Activated CD8-positive, alpha-beta T cell treated with anti-CD3 and anti-CD28 coated beads for 36 hours (primary cell): Measurements from ENCODE around the gene NUB1. TPM values are rescaled to one million over a fixed set of nuclear protein-coding genes. Genes with fewer than 3 reads are reported as not detected.

Experiments
- ATAC-seq: fragments of 200-7000 bp; cut with Tn5 transposase; one replicate; pipeline ENCODE4 v1.10.0; 2021; ENCODE audit warnings: mild to moderate bottlenecking, moderate library complexity
- CTCF ChIA-PET: fragments of 350-600 bp; sonication (Branson Sonifier 250); formaldehyde crosslinking; loops from one replicate; lab custom pipeline; 2021; ENCODE audit warnings: antibody characterized with exemption; lab: Charles Lee
- POLR2A ChIA-PET: fragments of 350-600 bp; sonication (Branson Sonifier 250); formaldehyde crosslinking; loops from one replicate; lab custom pipeline; 2021; ENCODE audit warnings: antibody characterized with exemption; lab: Charles Lee
- DNase-seq: peaks from one replicate; pipeline ENCODE4 v3.0.0-alpha.2; 2020
- H3K27ac Mint-ChIP-seq: one replicate; pipeline ENCODE4 v1.8.0; 2021; ENCODE audit warnings: mild to moderate bottlenecking, mixed read lengths
- H3K27me3 Mint-ChIP-seq: one replicate; pipeline ENCODE4 v1.8.0; 2021; ENCODE audit warnings: mixed read lengths
- H3K36me3 Mint-ChIP-seq: one replicate; pipeline ENCODE4 v1.8.0; 2021; ENCODE audit warnings: low read depth, mixed read lengths
- H3K4me1 Mint-ChIP-seq: one replicate; pipeline ENCODE4 v1.8.0; 2021; ENCODE audit warnings: low read depth, mixed read lengths
- H3K4me3 Mint-ChIP-seq: one replicate; pipeline ENCODE4 v1.8.0; 2021; ENCODE audit warnings: mild to moderate bottlenecking, moderate library complexity, mixed read lengths
- H3K9me3 Mint-ChIP-seq: one replicate; pipeline ENCODE4 v1.8.0; 2021; ENCODE audit warnings: mixed read lengths
- CTCF ChIP-seq: fragments of 200-600 bp; IDR thresholded peaks from one replicate; pipeline ENCODE4 v1.8.0; 2022; ENCODE audit warnings: antibody characterized with exemption, mild to moderate bottlenecking
- intact Hi-C: fragments of 100-400 bp; cut with micrococcal nuclease; formaldehyde crosslinking; loops from one replicate; pipeline ENCODE4 v1.10.0; 2022
- total RNA-seq, 2 experiments: library from RNA; stranded (reverse); gene quantifications; one replicate each; pipeline ENCODE4 v1.2.3, GENCODE V29; 2021

Gene NUB1
- total RNA-seq, 2 experiments from 2014 or later: 41.0 to 42.5 TPM

- TF ChIP-seq CTCF: no peak
- no peaks in the 10 kb centered on the region for H3K36me3 Mint-ChIP-seq
- H3K4me3 Mint-ChIP-seq: no peak overlapping the region
- no peak for ATAC-seq
- ChIA-PET POLR2A (interaction anchor here (1.1 kb wide), 1 partner anchor 124 kb away, joined by 3 read pairs; no protein-coding TSS in a partner anchor), CTCF (interaction anchor here (0.7 to 4.3 kb wide), 8 partner anchors 10 to 145 kb away, joined by 3 to 38 read pairs (median 6); no protein-coding TSS in a partner anchor)
- peak; percentile 33 for DNase-seq
- peaks cover 22% of the 10 kb centered on the region for H3K27me3 Mint-ChIP-seq
- peaks cover under 1% of the 10 kb centered on the region for H3K9me3 Mint-ChIP-seq
- intact Hi-C loops: loop anchor here (5.0 to 10.0 kb wide), 2 partner anchors 64 to 192 kb away; no protein-coding TSS in a partner anchor
- no peak overlapping the region for H3K27ac Mint-ChIP-seq
- H3K4me1 Mint-ChIP-seq: peaks cover 6% of the 10 kb centered on the region
Measured at GRCh38 chr7:151306374-151306773, 35.2 kb upstream of the NUB1 start.

- peaks cover 20% of the 10 kb centered on the region for H3K27me3 Mint-ChIP-seq
- peaks cover 6% of the 10 kb centered on the region for H3K4me1 Mint-ChIP-seq
- intact Hi-C loops: loop anchor here (5.0 to 10.0 kb wide), 2 partner anchors 65 to 192 kb away; no protein-coding TSS in a partner anchor
- no peak overlapping the region for H3K27ac Mint-ChIP-seq
- H3K36me3 Mint-ChIP-seq: no peaks in the 10 kb centered on the region
- ATAC-seq (no peak), DNase-seq (no peak)
- no peak for TF ChIP-seq CTCF
- H3K4me3 Mint-ChIP-seq: no peak overlapping the region
- CTCF ChIA-PET: interaction anchor here (0.7 to 4.3 kb wide), 9 partner anchors 9 to 145 kb away, joined by 3 to 38 read pairs (median 5); no protein-coding TSS in a partner anchor
- peaks cover 4% of the 10 kb centered on the region for H3K9me3 Mint-ChIP-seq
- POLR2A ChIA-PET: no interaction called here
Measured at GRCh38 chr7:151306860-151307259, 34.8 kb upstream of the NUB1 start.

- Mint-ChIP-seq H3K27me3 (peaks cover 16% of the 10 kb centered on the region), H3K9me3 (peaks cover 4% of the 10 kb centered on the region), H3K4me3 (no peak overlapping the region), H3K27ac (no peak overlapping the region), H3K36me3 (no peaks in the 10 kb centered on the region), H3K4me1 (peaks cover 6% of the 10 kb centered on the region)
- ATAC-seq (no peak), DNase-seq (no peak)
- intact Hi-C loops: loop anchor here (5.0 to 10.0 kb wide), 2 partner anchors 65 to 193 kb away; no protein-coding TSS in a partner anchor
- ChIA-PET POLR2A (no interaction called here), CTCF (interaction anchor here (1.6 to 4.3 kb wide), 3 partner anchors 9 to 64 kb away, joined by 3 to 38 read pairs (median 26); no protein-coding TSS in a partner anchor)
- no peak for TF ChIP-seq CTCF
Measured at GRCh38 chr7:151307536-151307935, 34.1 kb upstream of the NUB1 start.

GRCh38 chr7:151308256-151308655 is 33.4 kb upstream of the NUB1 start:
- TF ChIP-seq CTCF: no peak
- ATAC-seq (no peak), DNase-seq (no peak)
- peaks cover 14% of the 10 kb centered on the region for H3K27me3 Mint-ChIP-seq
- no peak overlapping the region for H3K27ac Mint-ChIP-seq
- H3K36me3 Mint-ChIP-seq: no peaks in the 10 kb centered on the region
- H3K9me3 Mint-ChIP-seq: peaks cover 4% of the 10 kb centered on the region
- H3K4me3 Mint-ChIP-seq: no peak overlapping the region
- POLR2A ChIA-PET: no interaction called here
- CTCF ChIA-PET: interaction anchor here (1.6 to 4.9 kb wide), 2 partner anchors 44 to 64 kb away, joined by 3 to 59 read pairs; no protein-coding TSS in a partner anchor
- H3K4me1 Mint-ChIP-seq: peaks cover 6% of the 10 kb centered on the region
- intact Hi-C loops: loop anchor here (5.0 to 10.0 kb wide), 2 partner anchors 66 to 193 kb away; no protein-coding TSS in a partner anchor

GRCh38 chr7:151308791-151309190 is 32.8 kb upstream of the NUB1 start:
- no peak for TF ChIP-seq CTCF

More at GRCh38 chr7:151308791-151309190, 32.8 kb upstream of the NUB1 start:
- Mint-ChIP-seq H3K27me3 (peaks cover 11% of the 10 kb centered on the region), H3K27ac (no peak overlapping the region), H3K36me3 (no peaks in the 10 kb centered on the region), H3K4me3 (no peak overlapping the region), H3K4me1 (peaks cover 6% of the 10 kb centered on the region), H3K9me3 (peaks cover 4% of the 10 kb centered on the region)
- CTCF ChIA-PET: interaction anchor here (1.6 to 4.9 kb wide), 5 partner anchors 25 to 74 kb away, joined by 4 to 59 read pairs (median 5); partner anchors contain the start of gene NUB1
- ATAC-seq: no peak
- intact Hi-C loops: loop anchor here (5.0 to 10.0 kb wide), 2 partner anchors 66 to 194 kb away; no protein-coding TSS in a partner anchor
- POLR2A ChIA-PET: no interaction called here
- no peak for DNase-seq
